ENCODE results near the gene NCK2. TPM values are rescaled to one million over a fixed set of nuclear protein-coding genes. Genes with fewer than 3 reads are reported as not detected.

The NCK2 gene
- total RNA-seq, 1 experiment from 2014 or later = 75.4 TPM

DNA sequence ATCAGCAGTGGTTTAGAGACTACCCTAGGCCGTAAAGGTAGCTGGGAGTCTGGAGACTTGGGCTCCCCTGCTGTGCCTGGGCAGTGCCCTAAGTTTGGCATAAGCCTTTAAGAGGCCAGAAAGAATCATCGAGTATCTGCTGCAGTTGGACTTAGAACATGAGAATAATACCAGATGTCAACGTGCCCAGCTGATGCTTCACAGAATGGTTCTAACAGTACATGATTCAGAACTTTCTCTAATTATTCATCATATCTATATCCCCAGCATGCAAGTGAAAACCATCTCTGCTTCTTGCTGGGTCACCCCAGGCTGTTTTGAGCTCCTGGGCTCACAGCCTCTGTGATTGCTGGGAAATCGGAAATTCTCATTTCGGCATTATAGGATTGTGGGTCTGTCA lies 118.1 kb downstream of the NCK2 start (continued):
- TF ChIP-seq E2F4 (CRISPR knock-in tag; IDR thresholded peaks at IDR 0.05; ENCODE audit: borderline replicate concordance, low read depth) (no peak), ZNF317 (CRISPR knock-in tag; IDR thresholded peaks at IDR 0.05; ENCODE audit: borderline replicate concordance, low read depth) (no peak), NR1H2 (CRISPR knock-in tag; IDR thresholded peaks at IDR 0.05) (no peak)

- ChIA-PET CTCF (no interaction called here), POLR2A (no interaction called here)
- Mint-ChIP-seq H3K27me3 (ENCODE audit: low read depth) (no peaks in the 10 kb centered on the region), H3K9me3 (no peaks in the 10 kb centered on the region), H3K27ac (no peak overlapping the region), H3K4me3 (no peak overlapping the region), H3K4me1 (peaks cover 38% of the 10 kb centered on the region), H3K36me3 (0 out of 2 replicates have a peak, but pooled peaks cover 3% of the 10 kb centered on the region)
- TF ChIP-seq, protein P1, sequence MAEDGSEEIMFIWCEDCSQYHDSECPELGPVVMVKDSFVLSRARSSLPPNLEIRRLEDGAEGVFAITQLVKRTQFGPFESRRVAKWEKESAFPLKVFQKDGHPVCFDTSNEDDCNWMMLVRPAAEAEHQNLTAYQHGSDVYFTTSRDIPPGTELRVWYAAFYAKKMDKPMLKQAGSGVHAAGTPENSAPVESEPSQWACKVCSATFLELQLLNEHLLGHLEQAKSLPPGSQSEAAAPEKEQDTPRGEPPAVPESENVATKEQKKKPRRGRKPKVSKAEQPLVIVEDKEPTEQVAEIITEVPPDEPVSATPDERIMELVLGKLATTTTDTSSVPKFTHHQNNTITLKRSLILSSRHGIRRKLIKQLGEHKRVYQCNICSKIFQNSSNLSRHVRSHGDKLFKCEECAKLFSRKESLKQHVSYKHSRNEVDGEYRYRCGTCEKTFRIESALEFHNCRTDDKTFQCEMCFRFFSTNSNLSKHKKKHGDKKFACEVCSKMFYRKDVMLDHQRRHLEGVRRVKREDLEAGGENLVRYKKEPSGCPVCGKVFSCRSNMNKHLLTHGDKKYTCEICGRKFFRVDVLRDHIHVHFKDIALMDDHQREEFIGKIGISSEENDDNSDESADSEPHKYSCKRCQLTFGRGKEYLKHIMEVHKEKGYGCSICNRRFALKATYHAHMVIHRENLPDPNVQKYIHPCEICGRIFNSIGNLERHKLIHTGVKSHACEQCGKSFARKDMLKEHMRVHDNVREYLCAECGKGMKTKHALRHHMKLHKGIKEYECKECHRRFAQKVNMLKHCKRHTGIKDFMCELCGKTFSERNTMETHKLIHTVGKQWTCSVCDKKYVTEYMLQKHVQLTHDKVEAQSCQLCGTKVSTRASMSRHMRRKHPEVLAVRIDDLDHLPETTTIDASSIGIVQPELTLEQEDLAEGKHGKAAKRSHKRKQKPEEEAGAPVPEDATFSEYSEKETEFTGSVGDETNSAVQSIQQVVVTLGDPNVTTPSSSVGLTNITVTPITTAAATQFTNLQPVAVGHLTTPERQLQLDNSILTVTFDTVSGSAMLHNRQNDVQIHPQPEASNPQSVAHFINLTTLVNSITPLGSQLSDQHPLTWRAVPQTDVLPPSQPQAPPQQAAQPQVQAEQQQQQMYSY (CRISPR knock-in tag; IDR thresholded peaks at IDR 0.05) = no peak
- ATAC-seq (no peak), DNase-seq (ENCODE audit: low spot score) (no peak)
Measured at GRCh38 chr2:105864262-105864661, 119.5 kb downstream of the NCK2 start.

- H3K4me1 Mint-ChIP-seq = peaks cover 38% of the 10 kb centered on the region
- no peaks in the 10 kb centered on the region for H3K27me3 Mint-ChIP-seq (ENCODE audit: low read depth)
- no peak overlapping the region for H3K27ac Mint-ChIP-seq
- no peaks in the 10 kb centered on the region for H3K9me3 Mint-ChIP-seq
- DNase-seq (ENCODE audit: low spot score) (no peak), ATAC-seq (peak; percentile 18; the same call in 1 of the 2 replicates)
- H3K4me3 Mint-ChIP-seq = no peak overlapping the region
- H3K36me3 Mint-ChIP-seq = 0 out of 2 replicates have a peak, but pooled peaks cover 2% of the 10 kb centered on the region
- CTCF ChIA-PET = interaction anchor here (0.7 kb wide), 1 partner anchor 10 kb away, joined by 3 read pairs; no protein-coding TSS in a partner anchor
- POLR2A ChIA-PET = no interaction called here
- TF ChIP-seq GTF2I (CRISPR knock-in tag; conservative IDR thresholded peaks at IDR 0.05) = no peak
- no peak for TF ChIP-seq ZNF671 (CRISPR knock-in tag; IDR thresholded peaks at IDR 0.05)
- TF ChIP-seq ZBTB21 (CRISPR knock-in tag; IDR thresholded peaks at IDR 0.05; ENCODE audit: borderline replicate concordance) = no peak
- TF ChIP-seq CBFB (CRISPR knock-in tag; IDR thresholded peaks at IDR 0.05; ENCODE audit: low read depth) = no peak
- TF ChIP-seq TEAD4 (CRISPR knock-in tag; IDR thresholded peaks at IDR 0.05) = no peak
- TF ChIP-seq, protein P2, sequence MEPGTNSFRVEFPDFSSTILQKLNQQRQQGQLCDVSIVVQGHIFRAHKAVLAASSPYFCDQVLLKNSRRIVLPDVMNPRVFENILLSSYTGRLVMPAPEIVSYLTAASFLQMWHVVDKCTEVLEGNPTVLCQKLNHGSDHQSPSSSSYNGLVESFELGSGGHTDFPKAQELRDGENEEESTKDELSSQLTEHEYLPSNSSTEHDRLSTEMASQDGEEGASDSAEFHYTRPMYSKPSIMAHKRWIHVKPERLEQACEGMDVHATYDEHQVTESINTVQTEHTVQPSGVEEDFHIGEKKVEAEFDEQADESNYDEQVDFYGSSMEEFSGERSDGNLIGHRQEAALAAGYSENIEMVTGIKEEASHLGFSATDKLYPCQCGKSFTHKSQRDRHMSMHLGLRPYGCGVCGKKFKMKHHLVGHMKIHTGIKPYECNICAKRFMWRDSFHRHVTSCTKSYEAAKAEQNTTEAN (CRISPR knock-in tag; IDR thresholded peaks at IDR 0.05) = no peak
- TF ChIP-seq ZNF317 (CRISPR knock-in tag; IDR thresholded peaks at IDR 0.05; ENCODE audit: borderline replicate concordance, low read depth) = no peak
- TF ChIP-seq PREB (CRISPR knock-in tag; IDR thresholded peaks at IDR 0.05; ENCODE audit: borderline replicate concordance) = no peak
- TF ChIP-seq ZNF232 (CRISPR knock-in tag; IDR thresholded peaks at IDR 0.05) = no peak
- no peak for TF ChIP-seq ZNF423 (CRISPR knock-in tag; IDR thresholded peaks at IDR 0.05)
- no peak for TF ChIP-seq FOXJ3 (CRISPR knock-in tag; IDR thresholded peaks at IDR 0.05; ENCODE audit: borderline replicate concordance)
- TF ChIP-seq GABPB1 (CRISPR knock-in tag; IDR thresholded peaks at IDR 0.05) = no peak
Measured at GRCh38 chr2:105865222-105865913, 120.7 kb downstream of the NCK2 start.

Measured in WTC11 (cell line).